HCT116 (cell line): ENCODE measurements around the gene PRG2. TPM values are rescaled to one million over a fixed set of nuclear protein-coding genes. Genes with fewer than 3 reads are reported as not detected.

ENCODE experiments used
- ATAC-seq: fragments of 200-7000 bp; cut with Tn5 transposase; 2 replicates; pipeline ENCODE4 v1.9.1; 2020; ENCODE audit warnings: mild to moderate bottlenecking, moderate library complexity
- BruUV-seq: library from RNA; stranded (reverse); fragments of 400-500 nt; replicated peaks from 2 replicates; lab custom pipeline; 2021; lab: Mats Ljungman, UMichigan
- CTCF ChIA-PET: fragments of 300-600 bp; sonication (Branson Sonifier 250); formaldehyde crosslinking; loops from one replicate; lab custom pipeline; 2021; ENCODE audit warnings: antibody characterized with exemption; lab: Charles Lee
- POLR2A ChIA-PET: fragments of 300-600, 350-600 bp; sonication (Branson Sonifier 250); formaldehyde crosslinking; loops from one replicate; lab custom pipeline; 2021; ENCODE audit warnings: antibody characterized with exemption; lab: Charles Lee
- RAD21 ChIA-PET, 2 experiments: fragments of 300-600 bp; sonication (Branson Sonifier 250); formaldehyde crosslinking; loops; one replicate each; lab custom pipeline; 2023; ENCODE audit warnings: low total read pairs in 2 of 2; ENCODE audit not compliant: uncharacterized antibody in 2 of 2, unreplicated experiment in 2 of 2, low non-redundant PET in 1 of 2; lab: Charles Lee
- DNase-seq: peaks from one replicate; pipeline ENCODE4 v3.0.0-alpha.2; 2010; ENCODE audit warnings: low read depth, low spot score
- H2AFZ ChIP-seq: fragments of 200-600 bp; shearing (Covaris generic), sonication (generic); 2 replicates; pipeline ENCODE4 v1.6.1; 2017; ENCODE audit warnings: low read depth, mixed run types, mixed read lengths, antibody characterized with exemption, low read length; ENCODE audit not compliant: poor library complexity, severe bottlenecking
- H3K27ac ChIP-seq: 2 replicates; pipeline ENCODE4 v1.5.1; 2012; ENCODE audit warnings: low read depth, low read length
- H3K27me3 ChIP-seq: fragments of 200-600 bp; sonication (generic); 2 replicates; pipeline ENCODE4 v1.6.1; 2016; ENCODE audit warnings: mixed run types, low read length, mixed read lengths; ENCODE audit not compliant: insufficient read depth
- H3K36me3 ChIP-seq, 2 experiments: fragments of 200-500 bp in 1 of 2; fragments of 200-600 bp in 1 of 2; sonication (Bioruptor generic) in 1 of 2; sonication (generic) in 1 of 2; 2 replicates each; pipeline versions ENCODE4 v1.5.1 to v1.6.1; 2014 to 2016; ENCODE audit warnings: low read length in 2 of 2, inconsistent platforms in 1 of 2, mixed read lengths in 1 of 2, mixed run types in 1 of 2; ENCODE audit not compliant: insufficient read depth in 2 of 2, control insufficient read depth in 1 of 2
- H3K4me1 ChIP-seq, 2 experiments: fragments of 200-600 bp in 1 of 2; sonication (generic) in 1 of 2; 2 replicates each; pipeline versions ENCODE4 v1.5.1 to v1.6.1; 2012 to 2017; ENCODE audit warnings: low read length in 2 of 2, inconsistent platforms in 1 of 2, mild to moderate bottlenecking in 1 of 2, mixed read lengths in 1 of 2, mixed run types in 1 of 2, moderate library complexity in 1 of 2; ENCODE audit not compliant: insufficient read depth in 2 of 2, control insufficient read depth in 1 of 2
- H3K4me2 ChIP-seq: fragments of 200-600 bp; sonication (generic); 2 replicates; pipeline ENCODE4 v1.6.1; 2017; ENCODE audit warnings: mixed run types, low read length, mixed read lengths
- H3K4me3 ChIP-seq, 2 experiments: fragments of 200-600 bp in 1 of 2; sonication (generic) in 1 of 2; replicated peaks in 1 of 2; 2 replicates each; pipeline ENCODE4 v1.5.1; 2011 to 2016; ENCODE audit warnings: low read length in 2 of 2, control low read depth in 1 of 2, low read depth in 1 of 2, mild to moderate bottlenecking in 1 of 2, mixed read lengths in 1 of 2, mixed run types in 1 of 2
- H3K79me2 ChIP-seq: fragments of 200-600 bp; sonication (generic); 2 replicates; pipeline ENCODE4 v1.6.1; 2017; ENCODE audit warnings: mild to moderate bottlenecking, mixed run types, low read length, moderate library complexity, mixed read lengths; ENCODE audit not compliant: insufficient read depth
- H3K9ac ChIP-seq: fragments of 200-600 bp; sonication (generic); 2 replicates; pipeline ENCODE4 v1.6.1; 2016; ENCODE audit warnings: low read length, mixed read lengths
- H3K9me2 ChIP-seq: fragments of 200-600 bp; sonication (generic), shearing (Covaris generic); 2 replicates; pipeline ENCODE4 v1.6.1; 2017; ENCODE audit warnings: mixed run types, mild to moderate bottlenecking, moderate library complexity; ENCODE audit not compliant: insufficient read depth
- H3K9me3 ChIP-seq, 2 experiments: fragments of 200-500 bp in 1 of 2; fragments of 200-600 bp in 1 of 2; sonication (Bioruptor generic) in 1 of 2; sonication (generic) in 1 of 2; 2 replicates each; pipeline ENCODE4 v1.6.1; 2014 to 2017; ENCODE audit warnings: low read length in 2 of 2, mixed read lengths in 2 of 2, inconsistent platforms in 1 of 2, low read depth in 1 of 2, mild to moderate bottlenecking in 1 of 2, mixed run types in 1 of 2, moderate library complexity in 1 of 2; ENCODE audit not compliant: control insufficient read depth in 1 of 2, insufficient read depth in 1 of 2
- H4K20me1 ChIP-seq: fragments of 200-600 bp; sonication (generic), shearing (Covaris generic); 2 replicates; pipeline ENCODE4 v1.6.1; 2017; ENCODE audit warnings: mixed run types, mild to moderate bottlenecking, moderate library complexity; ENCODE audit not compliant: insufficient read depth
- CBX3 ChIP-seq: IDR thresholded peaks from 2 replicates; pipeline ENCODE4 v1.6.1; 2012; ENCODE audit warnings: low read depth
- CEBPB ChIP-seq: IDR thresholded peaks from 2 replicates; pipeline ENCODE4 v1.6.1; 2012; ENCODE audit warnings: low read depth
- ELF1 ChIP-seq: IDR thresholded peaks from 2 replicates; pipeline ENCODE4 v1.6.1; 2012; ENCODE audit warnings: low read depth, borderline replicate concordance
- EZH2 ChIP-seq: fragments of 200-600 bp; sonication (generic); IDR thresholded peaks from 2 replicates; pipeline ENCODE4 v1.6.1; 2017; ENCODE audit warnings: antibody characterized with exemption, mixed run types
- JUND ChIP-seq: IDR thresholded peaks from 2 replicates; pipeline ENCODE4 v1.6.1; 2012
- POLR2A ChIP-seq: IDR thresholded peaks from 2 replicates; pipeline ENCODE4 v1.7.0; 2011; ENCODE audit warnings: borderline replicate concordance; ENCODE audit not compliant: insufficient read depth, insufficient read length; ENCODE audit errors: extremely low read depth
- RAD21 ChIP-seq: IDR thresholded peaks from 2 replicates; pipeline ENCODE4 v1.6.1; 2012; ENCODE audit warnings: low read depth, mild to moderate bottlenecking
- SIN3A ChIP-seq: IDR thresholded peaks from 2 replicates; pipeline ENCODE4 v1.6.1; 2012; ENCODE audit warnings: low read depth
- SRF ChIP-seq: IDR thresholded peaks from 2 replicates; pipeline ENCODE4 v1.6.1; 2012; ENCODE audit warnings: low read depth
- TCF7L2 ChIP-seq: IDR thresholded peaks from 2 replicates; pipeline ENCODE4 v1.7.0; 2011; ENCODE audit warnings: borderline replicate concordance, inconsistent platforms; ENCODE audit not compliant: insufficient read depth, insufficient read length; ENCODE audit errors: extremely low read depth
- YY1 ChIP-seq: IDR thresholded peaks from 2 replicates; pipeline ENCODE4 v1.6.1; 2011; ENCODE audit warnings: low read length, low read depth, moderate library complexity, mild to moderate bottlenecking; ENCODE audit not compliant: insufficient replicate concordance; ENCODE audit errors: extremely low read depth
- ZFX ChIP-seq: fragments of 450-650 bp; IDR thresholded peaks from 2 replicates; pipeline ENCODE4 v1.6.1; 2017
- ZNF274 ChIP-seq: fragments of 200-500 bp; sonication (Bioruptor generic); IDR thresholded peaks from 2 replicates; pipeline ENCODE4 v1.6.1; 2014; ENCODE audit warnings: mild to moderate bottlenecking, low read depth, low read length, inconsistent platforms
- intact Hi-C: fragments of 100-400 bp; cut with micrococcal nuclease; formaldehyde crosslinking; loops from 2 replicates; pipeline ENCODE4 v1.10.0; 2022
- total RNA-seq: library from RNA; stranded (reverse); gene quantifications from one replicate; pipeline ENCODE4 v1.2.1, GENCODE V29; 2021; ENCODE audit not compliant: unreplicated experiment
- TF ChIP-seq, protein P1 (sequence below): IDR thresholded peaks from 2 replicates; pipeline ENCODE4 v1.6.1; 2012
- TF ChIP-seq, protein P2 (sequence below): IDR thresholded peaks from 2 replicates; pipeline ENCODE4 v1.6.1; 2011; ENCODE audit warnings: mild to moderate bottlenecking, low read length, moderate library complexity; ENCODE audit not compliant: insufficient replicate concordance; ENCODE audit errors: extremely low read depth
- TF ChIP-seq, protein P3 (sequence below), 3 experiments: fragments of 200-600 bp in 1 of 3; sonication (generic) in 1 of 3; IDR thresholded peaks in 2 of 3; conservative IDR thresholded peaks in 1 of 3; 2 replicates each; pipeline ENCODE4 v1.5.1; 2012 to 2017; ENCODE audit warnings: low read depth in 2 of 3, low read length in 2 of 3, antibody characterized with exemption in 1 of 3, borderline replicate concordance in 1 of 3, control low read depth in 1 of 3, mild to moderate bottlenecking in 1 of 3, mixed read lengths in 1 of 3, mixed run types in 1 of 3, moderate library complexity in 1 of 3; ENCODE audit not compliant: insufficient read depth in 1 of 3
- TF ChIP-seq, protein P4 (sequence below): IDR thresholded peaks from 2 replicates; pipeline ENCODE4 v1.6.1; 2012
- TF ChIP-seq, protein P5 (sequence below): IDR thresholded peaks from 2 replicates; pipeline ENCODE4 v1.6.1; 2012; ENCODE audit warnings: low read depth

Gene PRG2
- total RNA-seq, 1 experiment from 2014 or later, result 0.81 TPM

DNA sequence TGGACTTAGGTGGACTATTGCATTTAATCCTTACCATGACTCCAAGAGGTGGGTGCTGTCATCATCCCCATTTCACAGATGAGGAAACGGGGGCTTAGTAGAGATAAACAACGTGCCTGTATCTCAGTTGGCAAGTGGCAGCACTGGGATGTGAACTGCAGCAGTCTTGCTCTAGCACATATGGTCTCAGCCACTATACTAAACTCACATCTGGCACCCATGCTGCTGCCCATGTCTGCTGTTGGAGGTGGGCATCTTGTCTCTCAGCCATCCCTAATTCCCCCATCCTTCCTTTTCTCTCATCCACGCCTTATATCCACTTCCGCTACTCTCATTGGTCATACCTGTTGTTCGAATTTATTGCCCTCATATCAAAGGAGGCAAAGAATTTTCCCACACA lies 13.3 kb downstream of the PRG2 start:
- no peak overlapping the region for H3K4me3 ChIP-seq
- TF ChIP-seq, protein P1, sequence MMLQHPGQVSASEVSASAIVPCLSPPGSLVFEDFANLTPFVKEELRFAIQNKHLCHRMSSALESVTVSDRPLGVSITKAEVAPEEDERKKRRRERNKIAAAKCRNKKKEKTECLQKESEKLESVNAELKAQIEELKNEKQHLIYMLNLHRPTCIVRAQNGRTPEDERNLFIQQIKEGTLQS, result no peak
- TF ChIP-seq SRF (no peak), ZFX (no peak), RAD21 (no peak), YY1 (no peak), ELF1 (no peak), SIN3A (no peak), TCF7L2 (no peak), CBX3 (no peak), CEBPB (no peak), ZNF274 (no peak), POLR2A (no peak), EZH2 (no peak), JUND (no peak)
- TF ChIP-seq, protein P2, sequence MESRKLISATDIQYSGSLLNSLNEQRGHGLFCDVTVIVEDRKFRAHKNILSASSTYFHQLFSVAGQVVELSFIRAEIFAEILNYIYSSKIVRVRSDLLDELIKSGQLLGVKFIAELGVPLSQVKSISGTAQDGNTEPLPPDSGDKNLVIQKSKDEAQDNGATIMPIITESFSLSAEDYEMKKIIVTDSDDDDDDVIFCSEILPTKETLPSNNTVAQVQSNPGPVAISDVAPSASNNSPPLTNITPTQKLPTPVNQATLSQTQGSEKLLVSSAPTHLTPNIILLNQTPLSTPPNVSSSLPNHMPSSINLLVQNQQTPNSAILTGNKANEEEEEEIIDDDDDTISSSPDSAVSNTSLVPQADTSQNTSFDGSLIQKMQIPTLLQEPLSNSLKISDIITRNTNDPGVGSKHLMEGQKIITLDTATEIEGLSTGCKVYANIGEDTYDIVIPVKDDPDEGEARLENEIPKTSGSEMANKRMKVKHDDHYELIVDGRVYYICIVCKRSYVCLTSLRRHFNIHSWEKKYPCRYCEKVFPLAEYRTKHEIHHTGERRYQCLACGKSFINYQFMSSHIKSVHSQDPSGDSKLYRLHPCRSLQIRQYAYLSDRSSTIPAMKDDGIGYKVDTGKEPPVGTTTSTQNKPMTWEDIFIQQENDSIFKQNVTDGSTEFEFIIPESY, result no peak
- TF ChIP-seq, protein P3, sequence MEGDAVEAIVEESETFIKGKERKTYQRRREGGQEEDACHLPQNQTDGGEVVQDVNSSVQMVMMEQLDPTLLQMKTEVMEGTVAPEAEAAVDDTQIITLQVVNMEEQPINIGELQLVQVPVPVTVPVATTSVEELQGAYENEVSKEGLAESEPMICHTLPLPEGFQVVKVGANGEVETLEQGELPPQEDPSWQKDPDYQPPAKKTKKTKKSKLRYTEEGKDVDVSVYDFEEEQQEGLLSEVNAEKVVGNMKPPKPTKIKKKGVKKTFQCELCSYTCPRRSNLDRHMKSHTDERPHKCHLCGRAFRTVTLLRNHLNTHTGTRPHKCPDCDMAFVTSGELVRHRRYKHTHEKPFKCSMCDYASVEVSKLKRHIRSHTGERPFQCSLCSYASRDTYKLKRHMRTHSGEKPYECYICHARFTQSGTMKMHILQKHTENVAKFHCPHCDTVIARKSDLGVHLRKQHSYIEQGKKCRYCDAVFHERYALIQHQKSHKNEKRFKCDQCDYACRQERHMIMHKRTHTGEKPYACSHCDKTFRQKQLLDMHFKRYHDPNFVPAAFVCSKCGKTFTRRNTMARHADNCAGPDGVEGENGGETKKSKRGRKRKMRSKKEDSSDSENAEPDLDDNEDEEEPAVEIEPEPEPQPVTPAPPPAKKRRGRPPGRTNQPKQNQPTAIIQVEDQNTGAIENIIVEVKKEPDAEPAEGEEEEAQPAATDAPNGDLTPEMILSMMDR (IDR thresholded peaks at IDR 0.05 in 2 of 3, conservative IDR thresholded peaks at IDR 0.05 in 1 of 3; ENCODE audit: borderline replicate concordance in 1 of 3, insufficient read depth in 1 of 3, low read depth in 2 of 3, low read length in 2 of 3), result no peak
- TF ChIP-seq, protein P4, sequence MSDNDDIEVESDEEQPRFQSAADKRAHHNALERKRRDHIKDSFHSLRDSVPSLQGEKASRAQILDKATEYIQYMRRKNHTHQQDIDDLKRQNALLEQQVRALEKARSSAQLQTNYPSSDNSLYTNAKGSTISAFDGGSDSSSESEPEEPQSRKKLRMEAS, result no peak
- TF ChIP-seq, protein P5, sequence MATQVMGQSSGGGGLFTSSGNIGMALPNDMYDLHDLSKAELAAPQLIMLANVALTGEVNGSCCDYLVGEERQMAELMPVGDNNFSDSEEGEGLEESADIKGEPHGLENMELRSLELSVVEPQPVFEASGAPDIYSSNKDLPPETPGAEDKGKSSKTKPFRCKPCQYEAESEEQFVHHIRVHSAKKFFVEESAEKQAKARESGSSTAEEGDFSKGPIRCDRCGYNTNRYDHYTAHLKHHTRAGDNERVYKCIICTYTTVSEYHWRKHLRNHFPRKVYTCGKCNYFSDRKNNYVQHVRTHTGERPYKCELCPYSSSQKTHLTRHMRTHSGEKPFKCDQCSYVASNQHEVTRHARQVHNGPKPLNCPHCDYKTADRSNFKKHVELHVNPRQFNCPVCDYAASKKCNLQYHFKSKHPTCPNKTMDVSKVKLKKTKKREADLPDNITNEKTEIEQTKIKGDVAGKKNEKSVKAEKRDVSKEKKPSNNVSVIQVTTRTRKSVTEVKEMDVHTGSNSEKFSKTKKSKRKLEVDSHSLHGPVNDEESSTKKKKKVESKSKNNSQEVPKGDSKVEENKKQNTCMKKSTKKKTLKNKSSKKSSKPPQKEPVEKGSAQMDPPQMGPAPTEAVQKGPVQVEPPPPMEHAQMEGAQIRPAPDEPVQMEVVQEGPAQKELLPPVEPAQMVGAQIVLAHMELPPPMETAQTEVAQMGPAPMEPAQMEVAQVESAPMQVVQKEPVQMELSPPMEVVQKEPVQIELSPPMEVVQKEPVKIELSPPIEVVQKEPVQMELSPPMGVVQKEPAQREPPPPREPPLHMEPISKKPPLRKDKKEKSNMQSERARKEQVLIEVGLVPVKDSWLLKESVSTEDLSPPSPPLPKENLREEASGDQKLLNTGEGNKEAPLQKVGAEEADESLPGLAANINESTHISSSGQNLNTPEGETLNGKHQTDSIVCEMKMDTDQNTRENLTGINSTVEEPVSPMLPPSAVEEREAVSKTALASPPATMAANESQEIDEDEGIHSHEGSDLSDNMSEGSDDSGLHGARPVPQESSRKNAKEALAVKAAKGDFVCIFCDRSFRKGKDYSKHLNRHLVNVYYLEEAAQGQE, result no peak
- RAD21 ChIA-PET, result no interaction called here
- H4K20me1 ChIP-seq, result no peaks in the 10 kb centered on the region
- intact Hi-C loops, result no loop called here
- no peak overlapping the region for H2AFZ ChIP-seq
- no peaks in the 10 kb centered on the region for H3K9me2 ChIP-seq
- H3K9ac ChIP-seq, result no peak overlapping the region
- no peaks in the 10 kb centered on the region for H3K4me1 ChIP-seq
- POLR2A ChIA-PET, result no interaction called here
- H3K4me2 ChIP-seq, result no peak overlapping the region
- CTCF ChIA-PET, result no interaction called here
- DNase-seq (no peak), ATAC-seq (no peak)
- no peaks in the 10 kb centered on the region for H3K79me2 ChIP-seq
- no peaks in the 10 kb centered on the region for H3K36me3 ChIP-seq
- no peak overlapping the region for H3K27ac ChIP-seq
- H3K27me3 ChIP-seq, result peaks cover 27% of the 10 kb centered on the region
- H3K9me3 ChIP-seq, result no peaks in the 10 kb centered on the region
- BruUV-seq, result no TSS peak
